Activated naive CD4-positive, alpha-beta T cell treated with anti-CD3 and anti-CD28 coated beads, Interleukin-2, amount 10 ng/mL, durations not matched to agents 5 hours and 36 hours (primary cell): ENCODE results near the gene TUBE1. TPM values are rescaled to one million over a fixed set of nuclear protein-coding genes. Genes with fewer than 3 reads are reported as not detected.

ENCODE experiments used
- total RNA-seq, 2 experiments: library from RNA; stranded (reverse); gene quantifications; one replicate each; pipeline ENCODE4 v1.2.3, GENCODE V29; 2021

Gene TUBE1, protein sequence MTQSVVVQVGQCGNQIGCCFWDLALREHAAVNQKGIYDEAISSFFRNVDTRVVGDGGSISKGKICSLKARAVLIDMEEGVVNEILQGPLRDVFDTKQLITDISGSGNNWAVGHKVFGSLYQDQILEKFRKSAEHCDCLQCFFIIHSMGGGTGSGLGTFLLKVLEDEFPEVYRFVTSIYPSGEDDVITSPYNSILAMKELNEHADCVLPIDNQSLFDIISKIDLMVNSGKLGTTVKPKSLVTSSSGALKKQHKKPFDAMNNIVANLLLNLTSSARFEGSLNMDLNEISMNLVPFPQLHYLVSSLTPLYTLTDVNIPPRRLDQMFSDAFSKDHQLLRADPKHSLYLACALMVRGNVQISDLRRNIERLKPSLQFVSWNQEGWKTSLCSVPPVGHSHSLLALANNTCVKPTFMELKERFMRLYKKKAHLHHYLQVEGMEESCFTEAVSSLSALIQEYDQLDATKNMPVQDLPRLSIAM
- 10 to 100 TPM; 16.7 to 18.2 TPM for total RNA-seq

DNA sequence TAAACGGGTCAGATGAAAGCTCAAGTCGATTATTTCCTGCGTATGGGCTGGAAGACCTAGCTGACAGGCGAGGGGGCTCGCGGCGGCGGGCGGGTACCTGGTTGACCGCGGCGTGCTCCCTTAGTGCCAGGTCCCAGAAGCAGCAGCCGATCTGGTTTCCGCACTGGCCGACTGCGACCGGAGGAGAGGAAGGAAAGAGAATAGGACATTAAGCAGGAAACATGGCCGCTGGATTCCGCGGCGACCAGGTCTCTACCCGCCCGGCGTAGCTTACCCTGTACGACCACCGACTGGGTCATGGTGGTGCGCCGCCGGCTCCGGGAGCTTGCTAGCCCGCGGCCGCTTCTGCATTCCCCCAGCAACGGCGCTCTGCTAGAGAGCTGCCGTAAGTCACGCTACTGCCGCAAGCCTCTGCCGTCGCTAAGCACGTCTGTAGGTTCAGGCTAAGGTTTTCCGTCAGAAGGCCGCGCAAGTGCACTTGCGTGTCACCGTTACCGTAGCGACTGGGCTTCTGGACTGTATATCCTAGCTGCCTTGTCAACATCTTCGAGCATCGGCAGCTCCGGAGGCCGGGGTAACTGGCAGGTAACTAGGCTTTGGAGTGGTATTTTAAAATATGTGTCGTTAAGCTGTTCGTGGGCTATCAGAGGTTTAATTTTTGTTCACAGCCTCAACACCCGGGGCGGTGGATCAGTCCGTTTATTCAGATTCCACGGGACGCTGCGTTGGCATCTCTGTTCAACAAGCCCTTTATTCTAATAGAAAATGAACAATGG is at the start of gene TUBE1, which contains the start of gene FAM229B:
Gene TUBE1, minus strand, starts transcription at position 347 of the 776 bp plus-strand sequence. Its CDS starts 48 bp downstream, at position 299.
Gene FAM229B, plus strand, starts transcription at position 456 of the 776 bp plus-strand sequence. CDS start 11,693 bp downstream, outside the sequence.

DNA sequence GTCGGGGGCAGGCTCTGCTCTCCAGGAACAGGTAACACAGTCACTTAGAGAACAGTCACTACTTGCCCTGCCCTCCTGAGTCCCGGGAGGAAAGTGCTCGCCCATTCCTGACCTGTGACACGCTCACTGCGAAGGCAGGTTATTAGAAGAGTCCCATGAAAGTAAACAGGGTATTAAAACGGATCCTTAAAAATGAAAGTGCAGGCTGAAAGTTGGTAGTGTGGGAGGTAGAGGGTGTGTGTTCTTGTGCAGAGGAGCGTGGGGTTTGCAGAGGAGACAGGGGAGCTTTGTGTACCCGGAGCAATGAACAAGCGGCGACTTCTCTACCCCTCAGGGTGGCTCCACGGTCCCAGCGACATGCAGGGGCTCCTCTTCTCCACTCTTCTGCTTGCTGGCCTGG is 33.3 kb downstream of the TUBE1 start, which contains the start of gene CCN6:
Gene CCN6, plus strand, starts transcription at position 104 of the 400 bp plus-strand sequence. Its CDS starts 254 bp downstream, at position 358.

Other genes with a start within 250 kb of the TUBE1 start
- 100 to 1,000 TPM; 189 to 193 TPM for gene FYN, start 214.0 kb downstream of the TUBE1 start, total RNA-seq
- not detected for gene CCN6, start 33.4 kb downstream of the TUBE1 start, total RNA-seq
- gene FAM229B, start 109 bp upstream of the TUBE1 start, total RNA-seq = 1 to 10 TPM; 1.2 to 1.3 TPM
- gene LAMA4, start 167.1 kb upstream of the TUBE1 start, total RNA-seq = not detected